NCI-H748 treated with DMSO at 0.1 percent for 48 hours (cell line): ENCODE measurements around the gene FUT3.
"Not testable (repeated sequence)": the region's sequence is repeated elsewhere in the genome, so short reads cannot be mapped to it uniquely, and the experiment has no call there.

Source experiments
- DNase-seq: peaks from one replicate; lab custom pipeline; 2025; lab: John Stamatoyannopoulos, UW

The FUT3 gene

DNA sequence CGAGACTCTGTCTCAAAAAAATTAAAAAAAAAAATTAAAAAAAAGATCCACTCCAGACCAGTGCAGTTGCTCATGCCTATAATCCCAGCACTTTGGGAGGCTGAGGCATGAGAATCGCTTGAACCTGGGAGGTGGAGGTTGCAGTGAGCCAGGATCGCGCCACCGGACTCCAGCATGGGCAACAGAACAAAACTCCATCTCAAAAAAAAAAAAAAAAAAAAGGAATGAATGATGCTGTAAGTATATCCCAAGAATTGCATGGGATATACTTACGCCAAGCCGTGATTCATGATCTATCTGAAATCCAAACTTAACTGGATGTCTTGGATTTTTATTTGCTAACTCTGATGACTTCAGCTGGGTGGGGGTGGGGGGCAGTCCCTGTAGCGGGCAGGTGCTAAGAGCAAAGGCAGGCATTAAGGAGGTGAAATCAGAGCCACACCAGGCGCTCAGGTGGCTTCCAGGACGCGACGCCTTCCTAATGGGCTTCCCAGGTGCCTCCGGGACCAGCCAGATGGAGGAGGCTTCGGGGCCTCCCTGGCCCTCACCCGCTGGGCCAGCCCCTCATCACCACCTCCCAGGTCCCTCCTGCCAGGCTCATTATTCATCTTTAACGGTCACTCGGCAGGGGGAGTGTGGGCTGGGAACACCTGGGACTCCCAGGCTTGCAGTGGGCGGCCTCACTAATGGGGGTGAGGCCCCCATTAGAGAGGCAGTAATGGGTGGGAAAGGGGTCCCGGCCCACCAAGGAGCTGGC is 30.5 kb upstream of the FUT3 start:
- no peak for DNase-seq

- DNase-seq: no peak
Observed at GRCh38 chr19:5880604-5881078, 29.4 kb upstream of the FUT3 start.

DNA sequence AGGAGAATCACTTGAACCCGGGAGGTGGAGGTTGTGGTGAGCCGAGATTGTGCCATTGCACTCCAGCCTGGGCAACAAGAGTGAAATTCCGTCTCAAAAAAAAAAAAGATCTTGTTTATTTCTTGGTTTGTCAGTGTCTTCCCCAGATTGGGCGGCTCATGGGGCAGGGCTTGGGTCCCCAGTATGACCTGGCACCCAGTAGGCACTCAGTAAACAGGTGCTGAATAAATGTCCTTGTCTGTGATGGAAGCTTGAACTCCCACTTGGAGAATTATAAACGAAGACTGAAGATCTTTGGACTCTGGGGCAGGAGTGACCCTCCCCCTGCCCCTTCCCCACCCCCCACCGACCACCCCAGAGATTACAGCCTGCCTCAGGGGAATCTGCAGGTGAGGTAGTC is 28.9 kb upstream of the FUT3 start:
- DNase-seq: no peak

- DNase-seq: no peak
Observed at GRCh38 chr19:5877882-5878281, 26.6 kb upstream of the FUT3 start.

DNA sequence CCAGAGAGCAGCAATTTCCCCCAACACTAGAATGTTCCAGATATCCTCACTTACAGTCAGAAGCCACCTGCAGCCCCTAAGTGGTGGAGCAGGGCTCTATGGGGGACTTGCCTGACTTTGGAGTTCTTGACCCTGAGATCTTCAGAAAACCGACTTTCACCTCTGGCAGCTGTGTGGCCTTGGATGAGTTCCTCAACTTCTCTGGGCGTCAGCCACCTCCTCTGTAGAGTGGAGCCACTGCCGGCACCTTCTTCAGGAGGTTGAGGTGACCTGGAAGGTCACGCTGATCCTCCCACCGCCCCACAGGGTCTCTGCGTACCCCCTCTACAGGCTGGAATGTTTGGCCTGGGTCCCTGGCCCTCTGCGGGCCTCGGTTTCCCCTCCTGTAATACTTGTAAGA is 26.2 kb upstream of the FUT3 start:
- DNase-seq: no peak

GRCh38 chr19:5874496-5874895 is 23.2 kb upstream of the FUT3 start:
- DNase-seq: not testable (repeated sequence)

GRCh38 chr19:5873617-5874199 is 22.5 kb upstream of the FUT3 start:
- no peak for DNase-seq

GRCh38 chr19:5870986-5871394 is 19.7 kb upstream of the FUT3 start:
- no peak for DNase-seq

GRCh38 chr19:5867201-5868136 is 16.2 kb upstream of the FUT3 start:
- DNase-seq: no peak

DNA sequence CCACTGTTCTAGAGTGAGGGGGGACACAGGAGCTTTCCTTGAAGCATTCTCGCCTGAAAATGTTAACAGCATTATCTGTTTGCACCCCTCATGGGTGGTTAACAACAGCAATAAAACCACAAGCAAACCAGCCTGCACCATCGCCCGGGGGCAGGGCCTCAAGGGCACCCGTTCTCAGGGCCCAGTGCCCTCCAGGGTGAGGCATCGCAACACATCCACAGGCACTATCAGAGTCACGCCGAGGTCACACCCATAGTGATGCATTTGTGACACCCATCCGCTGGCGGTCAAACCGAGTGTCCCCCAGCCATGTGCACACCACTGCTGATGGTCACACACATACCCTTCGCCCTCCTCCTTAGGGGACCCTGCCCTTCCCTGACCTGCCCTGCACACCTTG is 14.5 kb upstream of the FUT3 start:
- DNase-seq: no peak

- DNase-seq: no peak
Observed at GRCh38 chr19:5864725-5865486, 13.7 kb upstream of the FUT3 start.

GRCh38 chr19:5864013-5864720 is 12.9 kb upstream of the FUT3 start:
- DNase-seq: no peak

GRCh38 chr19:5863030-5863665 is 11.9 kb upstream of the FUT3 start:
- no peak for DNase-seq

DNA sequence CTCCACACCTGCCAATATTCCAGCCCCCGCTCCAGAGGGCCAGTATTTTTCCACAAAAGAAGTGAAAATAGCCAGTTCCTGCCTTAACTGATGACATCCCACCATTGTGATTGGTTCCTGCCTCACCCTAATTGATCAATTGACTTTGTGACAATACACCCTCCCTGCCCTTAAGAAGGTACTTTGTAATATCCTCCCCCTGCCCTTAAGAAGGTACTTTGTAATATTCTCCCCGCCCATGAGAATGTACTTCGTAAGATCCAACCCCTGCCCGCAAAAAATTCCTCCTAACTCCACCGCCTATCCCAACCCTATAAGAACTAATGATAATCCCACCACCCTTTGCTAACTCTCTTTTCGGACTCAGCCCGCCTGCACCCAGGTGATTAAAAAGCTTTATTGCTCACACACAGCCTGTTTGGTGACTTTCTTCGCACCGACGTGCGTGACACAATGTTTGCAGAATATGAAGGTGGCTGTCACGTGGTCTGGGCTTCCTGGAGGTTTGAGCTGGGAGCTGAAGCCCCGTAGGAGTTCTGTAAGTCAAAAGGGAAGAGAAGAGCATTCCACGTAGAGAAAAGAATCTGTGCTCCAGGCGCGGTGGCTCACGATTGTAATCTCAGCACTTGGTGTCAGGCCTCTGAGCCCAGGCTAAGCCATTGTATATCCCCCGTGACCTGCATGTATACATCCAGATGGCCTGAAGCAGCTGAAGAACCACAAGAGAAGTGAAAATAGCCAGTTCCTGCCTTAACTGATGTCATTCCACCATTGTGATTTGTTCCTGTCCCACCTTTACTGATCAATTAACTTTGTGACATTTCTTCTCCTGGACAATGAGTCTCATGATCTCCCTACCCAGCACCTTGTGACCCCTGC is 6.2 kb upstream of the FUT3 start:
- no peak for DNase-seq

- DNase-seq: not testable (repeated sequence)
Observed at GRCh38 chr19:5855151-5855550, 3.9 kb upstream of the FUT3 start.

- not testable (repeated sequence) for DNase-seq
Observed at GRCh38 chr19:5854121-5854520, 2.9 kb upstream of the FUT3 start.

DNA sequence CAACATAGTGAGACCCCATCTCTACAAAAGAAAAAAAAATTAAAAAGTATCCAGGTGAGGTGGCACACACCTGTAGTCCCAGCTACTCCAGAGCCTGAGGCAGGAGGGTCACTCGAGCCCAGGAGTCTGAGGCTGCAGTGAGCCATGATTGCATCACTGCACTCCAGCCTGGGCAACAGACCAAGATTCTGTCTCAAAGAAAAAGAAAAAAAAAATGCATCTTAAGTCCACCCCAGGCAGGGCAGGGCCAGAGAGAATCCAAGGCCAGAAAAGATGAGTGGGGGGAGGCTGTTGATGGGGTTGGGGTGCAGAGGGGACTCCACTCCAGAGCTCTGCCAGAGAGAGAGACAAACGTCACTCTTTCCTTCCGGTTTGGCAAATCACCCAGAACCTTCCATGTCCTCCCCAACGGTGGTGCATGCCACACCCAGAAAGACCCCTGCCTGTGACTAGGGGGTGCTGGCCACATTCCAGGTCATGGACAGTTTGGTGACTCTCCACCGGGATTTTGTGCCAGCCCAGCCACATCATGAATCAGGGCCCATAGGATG is 431 bp downstream of the FUT3 start:
- DNase-seq: no peak

- DNase-seq: no peak
Observed at GRCh38 chr19:5850189-5850588, 1.1 kb downstream of the FUT3 start.

DNA sequence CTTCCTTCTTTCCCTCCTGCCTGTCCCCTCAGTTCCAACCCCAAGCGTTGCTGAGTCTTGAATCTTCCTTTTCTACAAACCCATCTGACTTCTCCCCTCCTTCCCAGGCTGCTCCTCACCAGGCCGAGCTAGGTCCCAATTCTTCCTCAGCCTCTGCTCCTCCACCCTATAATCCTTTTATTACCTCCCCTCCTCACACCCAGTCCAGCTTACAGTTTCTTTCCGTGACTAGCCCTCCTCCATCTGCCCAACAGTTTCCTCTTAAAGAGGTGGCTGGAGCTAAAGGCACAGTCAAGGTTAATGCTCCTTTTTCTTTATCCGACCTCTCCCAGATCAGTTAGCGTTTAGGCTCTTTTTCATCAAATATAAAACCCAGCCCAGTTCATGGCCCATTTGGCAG is 2.6 kb downstream of the FUT3 start:
- not testable (repeated sequence) for DNase-seq
